GM12878 (cell line): ENCODE measurements around the gene UBASH3A. TPM values are rescaled to one million over a fixed set of nuclear protein-coding genes. Genes with fewer than 3 reads are reported as not detected.

Source experiments
- ATF3 ChIP-seq: IDR thresholded peaks from 2 replicates; pipeline ENCODE4 v1.6.1; 2011; ENCODE audit warnings: low read depth, mild to moderate bottlenecking, low read length, moderate library complexity, borderline replicate concordance; ENCODE audit errors: extremely low read depth
- BACH1 ChIP-seq: fragments of 450-650 bp; IDR thresholded peaks from 2 replicates; pipeline ENCODE4 v1.6.1; 2017; ENCODE audit warnings: mild to moderate bottlenecking, borderline replicate concordance
- BHLHE40 ChIP-seq, 2 experiments: fragments of 450-650 bp in 1 of 2; IDR thresholded peaks; 2 replicates each; pipeline ENCODE4 v1.6.1; 2011 to 2017; ENCODE audit warnings: low read depth in 2 of 2, borderline replicate concordance in 1 of 2, improper control_type of control experiment in 1 of 2, low read length in 1 of 2, mild to moderate bottlenecking in 1 of 2
- CEBPB ChIP-seq, 2 experiments: fragments of 150-350 bp in 1 of 2; IDR thresholded peaks; 2 replicates each; pipeline ENCODE4 v1.6.1; 2012 to 2014; ENCODE audit warnings: low read depth in 2 of 2, low read length in 2 of 2, borderline replicate concordance in 1 of 2, inconsistent platforms in 1 of 2
- E2F4 ChIP-seq: IDR thresholded peaks from 2 replicates; pipeline ENCODE4 v1.6.1; 2012; ENCODE audit warnings: low read depth, low read length, improper control_type of control experiment
- EED ChIP-seq: sonication (generic); IDR thresholded peaks from 2 replicates; pipeline ENCODE4 v1.6.1; 2016; ENCODE audit warnings: antibody characterized with exemption, low read depth
- GABPA ChIP-seq: IDR thresholded peaks from 2 replicates; pipeline ENCODE4 v1.6.1; 2014; ENCODE audit warnings: antibody characterized with exemption, low read depth, mild to moderate bottlenecking, inconsistent platforms
- HDGF ChIP-seq: fragments of 450-650 bp; IDR thresholded peaks from 2 replicates; pipeline ENCODE4 v1.6.1; 2016; ENCODE audit warnings: antibody characterized with exemption
- HSF1 ChIP-seq: fragments of 150-350 bp; IDR thresholded peaks from 2 replicates; pipeline ENCODE4 v1.6.1; 2014; ENCODE audit warnings: mild to moderate bottlenecking, low read depth, low read length
- IRF3 ChIP-seq: fragments of 450-650 bp; IDR thresholded peaks from 2 replicates; pipeline ENCODE4 v1.6.1; 2014; ENCODE audit warnings: mild to moderate bottlenecking
- NBN ChIP-seq: fragments of 450-650 bp; IDR thresholded peaks from 2 replicates; pipeline ENCODE4 v1.6.1; 2016
- PAX5 ChIP-seq: IDR thresholded peaks from 2 replicates; pipeline ENCODE4 v1.6.1; 2011; ENCODE audit warnings: low read depth, low read length, borderline replicate concordance
- POLR2AphosphoS2 ChIP-seq: IDR thresholded peaks from 2 replicates; pipeline ENCODE4 v1.6.1; 2011; ENCODE audit warnings: low read depth, mild to moderate bottlenecking, low read length, improper control_type of control experiment, moderate library complexity
- SKIL ChIP-seq: fragments of 450-650 bp; IDR thresholded peaks from 2 replicates; pipeline ENCODE4 v1.6.1; 2017; ENCODE audit warnings: mild to moderate bottlenecking, low read depth, inconsistent platforms; ENCODE audit not compliant: poor library complexity, severe bottlenecking
- SPI1 ChIP-seq: IDR thresholded peaks from 2 replicates; pipeline ENCODE4 v1.6.1; 2011; ENCODE audit warnings: low read depth, mild to moderate bottlenecking, low read length, moderate library complexity, borderline replicate concordance; ENCODE audit not compliant: insufficient read depth
- SRF ChIP-seq, 2 experiments: IDR thresholded peaks; 2 replicates each; pipeline ENCODE4 v1.6.1; 2011; ENCODE audit warnings: low read depth in 2 of 2, low read length in 2 of 2, mild to moderate bottlenecking in 1 of 2, moderate library complexity in 1 of 2
- TAF1 ChIP-seq: IDR thresholded peaks from 2 replicates; pipeline ENCODE4 v1.6.1; 2011; ENCODE audit warnings: mild to moderate bottlenecking, low read depth, low read length, borderline replicate concordance
- ZNF687 ChIP-seq: fragments of 450-650 bp; IDR thresholded peaks from 2 replicates; pipeline ENCODE4 v1.6.1; 2017; ENCODE audit warnings: mild to moderate bottlenecking, moderate library complexity
- polyA plus RNA-seq, 11 experiments: library from polyadenylated mRNA; depleted of rRNA in 4 of 11; unstranded in 6 of 11; stranded (reverse) in 5 of 11; fragments of >200 nt; fragmentation: Nextera tagmentation in 4 of 11; fragmentation: Illumina TruSeq in 1 of 11; extraction: Ambion mirVana in 4 of 11; extraction: Trizol in 1 of 11; gene quantifications; 1 replicate in 1 of 11; 2 replicates in 10 of 11; pipeline versions ENCODE4 v1.2.1 to v1.2.3, GENCODE V29; 2011 to 2016; ENCODE audit warnings: inconsistent platforms in 2 of 11, missing spikeins in 2 of 11, low read depth in 1 of 11
- total RNA-seq, 4 experiments: library from RNA; depleted of rRNA in 3 of 4; stranded (reverse); fragments of >200 nt in 3 of 4; fragmentation: Illumina TruSeq in 1 of 4; extraction: Trizol in 1 of 4; gene quantifications; 2 replicates each; pipeline versions ENCODE4 v1.2.1 to v1.2.3, GENCODE V29; 2013 to 2021

UBASH3A gene
- total and polyA plus RNA-seq, 10 of the 15 experiments (the other 5 are each of a cell fraction or from before 2014, with no cell fraction given), result 0.04 to 0.39 (median 0.23) TPM; not detected in 1

- TF ChIP-seq HSF1, result no peak
- no peak for TF ChIP-seq SRF (IDR thresholded peaks at IDR 0.05; ENCODE audit: low read depth in 2 of 2, low read length in 2 of 2)
- no peak for TF ChIP-seq TAF1
- no peak for TF ChIP-seq CEBPB (IDR thresholded peaks at IDR 0.05; ENCODE audit: borderline replicate concordance in 1 of 2, low read depth in 2 of 2, low read length in 2 of 2)
- TF ChIP-seq SPI1, result no peak
- TF ChIP-seq BACH1, result peak; percentile 10; the same call in 1 of the 2 replicates
- peak; percentile 78; the same call in 1 of the 2 replicates for TF ChIP-seq HDGF
- peak; percentile 72; the same call in 1 of the 2 replicates for TF ChIP-seq ZNF687
- no peak for TF ChIP-seq IRF3
- no peak for TF ChIP-seq GABPA
- no peak for TF ChIP-seq E2F4
- no peak for TF ChIP-seq ATF3
- TF ChIP-seq SKIL, result no peak
- peak in 1 of 2 experiments; percentile 13; a peak in 1 of 4 replicates for TF ChIP-seq BHLHE40 (IDR thresholded peaks at IDR 0.05; ENCODE audit: borderline replicate concordance in 1 of 2, low read depth in 2 of 2, low read length in 1 of 2)
- TF ChIP-seq EED, result peak; percentile 29; the same call in 1 of the 2 replicates
- no peak for TF ChIP-seq PAX5
- 0 out of 2 replicates have a peak, but pooled peaks have one; percentile 37 for TF ChIP-seq NBN
- no peak for TF ChIP-seq POLR2AphosphoS2
These were observed 70.5 kb downstream of the UBASH3A start (continued) for GRCh38 chr21:42474043-42474831.
